Endodermal cell (in vitro differentiated cells): ENCODE data around the gene RAD23A. TPM values are rescaled to one million over a fixed set of nuclear protein-coding genes. Genes with fewer than 3 reads are reported as not detected.

ENCODE experiments used
- DNase-seq: peaks from one replicate; pipeline ENCODE4 v3.0.0-alpha.2; 2017
- H3K27ac ChIP-seq: 2 replicates; pipeline ENCODE4 v1.5.1; 2013; ENCODE audit warnings: mild to moderate bottlenecking, low read depth, low read length, moderate library complexity
- H3K27me3 ChIP-seq: 2 replicates; pipeline ENCODE4 v1.6.1; 2013; ENCODE audit warnings: mild to moderate bottlenecking, low read length, moderate library complexity; ENCODE audit not compliant: insufficient read depth, control insufficient read depth, poor library complexity, severe bottlenecking
- H3K36me3 ChIP-seq: 2 replicates; pipeline ENCODE4 v1.7.0; 2013; ENCODE audit warnings: mild to moderate bottlenecking, low read length, moderate library complexity; ENCODE audit not compliant: control insufficient read depth, insufficient read depth
- H3K4me1 ChIP-seq: one replicate; pipeline ENCODE4 v1.7.0; 2013; ENCODE audit warnings: low read length; ENCODE audit not compliant: control insufficient read depth, insufficient read depth
- H3K4me3 ChIP-seq: 2 replicates; pipeline ENCODE4 v1.5.1; 2013; ENCODE audit warnings: mild to moderate bottlenecking, low read length, moderate library complexity
- H3K9ac ChIP-seq: 2 replicates; pipeline ENCODE4 v1.6.1; 2013; ENCODE audit warnings: mild to moderate bottlenecking, low read length, moderate library complexity; ENCODE audit not compliant: poor library complexity, severe bottlenecking; ENCODE audit errors: extremely low read depth
- H3K9me3 ChIP-seq: 2 replicates; pipeline ENCODE4 v1.6.1; 2013; ENCODE audit warnings: mild to moderate bottlenecking, low read length, moderate library complexity; ENCODE audit not compliant: control insufficient read depth
- H3K27ac Mint-ChIP-seq: 2 replicates; pipeline ENCODE4 v1.8.0; 2020; ENCODE audit warnings: mixed read lengths
- H3K27me3 Mint-ChIP-seq: 2 replicates; pipeline ENCODE4 v1.8.0; 2021; ENCODE audit warnings: mild to moderate bottlenecking, mixed read lengths; ENCODE audit not compliant: insufficient read depth
- H3K36me3 Mint-ChIP-seq: 2 replicates; pipeline ENCODE4 v1.8.0; 2020; ENCODE audit warnings: low read depth, mixed read lengths
- H3K4me1 Mint-ChIP-seq: 2 replicates; pipeline ENCODE4 v1.8.0; 2020; ENCODE audit warnings: mixed read lengths
- H3K4me3 Mint-ChIP-seq: 2 replicates; pipeline ENCODE4 v1.8.0; 2020; ENCODE audit warnings: mild to moderate bottlenecking, moderate library complexity, mixed read lengths
- H3K9me3 Mint-ChIP-seq: 2 replicates; pipeline ENCODE4 v1.8.0; 2020; ENCODE audit warnings: mild to moderate bottlenecking, mixed read lengths
- CTCF ChIP-seq: fragments of 200-600 bp; sonication (generic); conservative IDR thresholded peaks from 2 replicates; pipeline ENCODE4 v1.5.0; 2021; ENCODE audit warnings: antibody characterized with exemption, mild to moderate bottlenecking
- WGBS, 2 experiments: methylation state at CpG; one replicate each; pipeline versions ENCODE4 v1.1.5 to v1.1.7; 2013; ENCODE audit warnings: missing lambda C conversion rate in 2 of 2, mixed read lengths in 1 of 2; ENCODE audit not compliant: insufficient coverage in 1 of 2, insufficient read length in 1 of 2; 5-methylcytosine and 5-hydroxymethylcytosine counted together
- total RNA-seq, 2 donors: library from RNA; stranded (reverse); fragmentation: NEBNext Ultra II Directional in 1 of 2; extraction: Animal tissue kit (Norgen Biotek cat#: 25700) in 1 of 2; gene quantifications; 2 replicates in 1 of 2; 3 replicates in 1 of 2; pipeline ENCODE4 v1.2.1, GENCODE V29; 2021

RAD23A gene
- total RNA-seq, 2 donors from 2014 or later, result 75.5 to 117 TPM

GRCh38 chr19:12930002-12930645 lies 15.5 kb upstream of the RAD23A start:
- H3K4me3 Mint-ChIP-seq, result no peak overlapping the region
- peaks cover 45% of the 10 kb centered on the region for H3K36me3 Mint-ChIP-seq
- no peak overlapping the region for H3K27ac Mint-ChIP-seq
- H3K27me3 ChIP-seq, result no peaks in the 10 kb centered on the region
- H3K4me1 Mint-ChIP-seq, result peaks cover 9% of the 10 kb centered on the region
- H3K4me1 ChIP-seq, result no peaks in the 10 kb centered on the region
- TF ChIP-seq CTCF, result no peak
- no peaks in the 10 kb centered on the region for H3K27me3 Mint-ChIP-seq
- H3K9ac ChIP-seq, result no peak overlapping the region
- DNase-seq, result no peak
- no peak overlapping the region for H3K27ac ChIP-seq
- H3K9me3 ChIP-seq, result no peaks in the 10 kb centered on the region
- 95 to 100% methylated on average over 5 to 19 of the region's 19 CpGs for WGBS, 2 experiments
- H3K4me3 ChIP-seq, result no peak overlapping the region
- H3K36me3 ChIP-seq, result peaks cover 48% of the 10 kb centered on the region
- no peaks in the 10 kb centered on the region for H3K9me3 Mint-ChIP-seq

DNA sequence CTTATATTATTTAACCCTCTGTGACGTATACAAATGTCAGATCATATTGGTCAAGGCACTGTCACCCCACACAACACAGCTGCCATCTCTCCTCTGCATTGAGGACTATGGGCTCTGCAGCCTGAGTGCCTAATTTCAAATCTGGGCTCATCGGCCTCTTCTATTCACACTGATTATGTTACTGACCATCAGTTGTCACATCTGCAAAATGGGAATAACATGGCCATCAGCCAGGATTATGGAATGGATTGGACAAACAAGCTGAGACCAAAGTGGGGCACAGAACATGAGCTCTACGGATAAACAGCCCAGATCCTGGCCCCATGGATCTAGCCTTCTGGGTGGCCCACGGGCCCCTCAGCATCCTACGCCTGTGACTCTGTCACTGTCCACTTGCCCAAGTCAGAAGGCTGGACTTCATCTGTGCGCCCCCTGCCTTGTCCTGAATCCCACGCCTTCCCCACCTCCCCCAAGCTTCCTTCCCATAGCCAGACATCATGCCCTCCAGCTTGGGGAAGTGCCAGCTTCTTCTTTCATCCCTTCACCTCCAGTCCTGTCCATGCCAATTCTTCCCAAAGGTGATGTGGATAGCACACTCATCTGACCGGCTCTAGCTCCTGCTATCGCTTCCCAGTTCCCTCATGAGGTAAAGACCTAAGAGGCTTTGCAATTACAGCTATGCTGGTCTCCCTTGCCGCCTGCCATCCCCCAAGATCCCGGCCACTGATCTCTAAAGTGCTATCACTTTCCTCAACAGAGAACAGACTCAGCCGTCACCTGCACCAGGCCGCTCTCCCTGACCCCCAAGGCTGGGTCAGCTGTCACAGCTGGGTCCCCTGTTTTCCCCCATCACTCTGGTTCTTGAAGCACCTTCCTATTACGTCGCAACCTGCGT lies 13.0 kb upstream of the RAD23A start:
- no peak for TF ChIP-seq CTCF
- Histone ChIP-seq H3K9me3 (no peaks in the 10 kb centered on the region), H3K27ac (no peak overlapping the region), H3K27me3 (no peaks in the 10 kb centered on the region), H3K9ac (peak overlapping the region; percentile 71), H3K36me3 (peaks cover 34% of the 10 kb centered on the region), H3K4me1 (peaks cover 5% of the 10 kb centered on the region), H3K4me3 (peak overlapping the region; percentile 98)
- peak overlapping the region; percentile 88 for H3K27ac Mint-ChIP-seq
- no peak for DNase-seq
- no peaks in the 10 kb centered on the region for H3K27me3 Mint-ChIP-seq
- H3K4me1 Mint-ChIP-seq, result peaks cover 15% of the 10 kb centered on the region
- 38 to 55% methylated on average over 12 to 16 of the region's 16 CpGs for WGBS, 2 experiments
- peak overlapping the region; percentile 92 for H3K4me3 Mint-ChIP-seq
- H3K9me3 Mint-ChIP-seq, result no peaks in the 10 kb centered on the region
- H3K36me3 Mint-ChIP-seq, result peaks cover 32% of the 10 kb centered on the region

DNA sequence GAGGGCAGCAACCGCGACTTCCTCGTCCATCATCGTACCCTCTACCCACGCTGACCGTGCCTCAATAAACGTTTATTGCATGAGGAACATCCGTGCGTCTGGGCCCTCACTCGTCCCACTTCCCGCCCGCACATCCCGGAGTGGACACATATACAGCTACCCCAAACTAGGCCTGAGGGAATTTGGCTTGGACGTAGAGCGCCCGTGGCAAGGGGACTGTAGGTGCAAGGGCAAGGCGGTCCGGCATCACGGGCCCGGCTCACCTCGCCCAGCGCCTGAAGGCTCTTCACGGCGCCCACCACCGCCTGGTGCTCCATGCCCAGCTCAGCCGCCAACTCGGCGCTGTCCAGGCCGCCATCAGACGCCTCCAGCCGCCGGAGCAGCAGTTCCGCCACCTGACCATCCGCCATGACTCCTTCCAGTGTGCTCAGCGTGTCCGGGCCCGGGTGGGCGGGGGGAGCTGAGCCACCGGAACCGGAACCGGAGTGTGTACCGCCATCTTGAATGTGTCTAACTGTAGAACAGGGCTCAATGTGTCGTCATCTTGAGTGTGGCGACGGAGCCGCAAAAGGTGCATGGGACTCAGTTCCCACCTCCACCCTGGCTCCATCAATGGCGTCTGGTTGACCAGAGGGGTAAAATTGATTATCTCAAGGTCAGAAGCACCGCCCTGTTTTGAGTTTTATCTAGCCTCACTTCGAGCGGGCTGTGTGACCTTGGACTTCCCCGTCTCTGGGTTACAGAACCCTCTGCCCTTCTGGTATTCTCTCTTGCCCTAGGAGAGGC lies 12.2 kb upstream of the RAD23A start, which contains the start of gene FARSA:
FARSA (minus strand) TSS at position 425 of the 786 bp plus-strand sequence; CDS start at position 410, 15 bp downstream.
- 5 to 7% methylated on average over 35 to 51 of the region's 51 CpGs for WGBS, 2 experiments
- H3K27me3 ChIP-seq, result no peaks in the 10 kb centered on the region
- H3K27me3 Mint-ChIP-seq, result no peaks in the 10 kb centered on the region
- H3K4me1 ChIP-seq, result peaks cover 7% of the 10 kb centered on the region
- H3K4me1 Mint-ChIP-seq, result peaks cover 18% of the 10 kb centered on the region
- peak within 1 kb of the TSS; percentile 71 for H3K9ac ChIP-seq
- H3K9me3 Mint-ChIP-seq, result no peaks in the 10 kb centered on the region
- peaks cover 26% of the 10 kb centered on the region for H3K36me3 ChIP-seq
- H3K36me3 Mint-ChIP-seq, result peaks cover 26% of the 10 kb centered on the region
- no peak within 1 kb of the TSS for H3K27ac ChIP-seq
- peak within 1 kb of the TSS; percentile 98 for H3K4me3 ChIP-seq
- peak; percentile 97 for DNase-seq
- H3K27ac Mint-ChIP-seq, result peak within 1 kb of the TSS; percentile 88
- TF ChIP-seq CTCF, result no peak
- no peaks in the 10 kb centered on the region for H3K9me3 ChIP-seq
- H3K4me3 Mint-ChIP-seq, result peak within 1 kb of the TSS; percentile 92
